ACC112 (cell line): ENCODE data around the gene CD47.

Experiments used
- H2AFZ ChIP-seq: fragments of 200-600 bp; sonication (generic); one replicate; pipeline ENCODE4 v1.6.0; 2017; ENCODE audit warnings: antibody characterized with exemption, low read length; ENCODE audit not compliant: unreplicated experiment
- H3K27ac ChIP-seq: fragments of 200-600 bp; sonication (generic); 2 replicates; pipeline ENCODE4 v1.5.1; 2014; ENCODE audit warnings: low read depth, mild to moderate bottlenecking, antibody characterized with exemption, low read length, moderate library complexity
- H3K27me3 ChIP-seq: fragments of 200-600 bp; sonication (generic); 2 replicates; pipeline ENCODE4 v1.6.1; 2014; ENCODE audit warnings: mild to moderate bottlenecking, antibody characterized with exemption, low read length, moderate library complexity, mixed read lengths; ENCODE audit not compliant: insufficient read depth
- H3K36me3 ChIP-seq: fragments of 200-600 bp; sonication (generic); 2 replicates; pipeline ENCODE4 v1.6.1; 2016; ENCODE audit warnings: mild to moderate bottlenecking, antibody characterized with exemption, low read length, moderate library complexity, mixed read lengths; ENCODE audit not compliant: insufficient read depth
- H3K4me1 ChIP-seq: fragments of 200-600 bp; sonication (generic); one replicate; pipeline ENCODE4 v1.6.1; 2016; ENCODE audit warnings: low read length, mixed read lengths; ENCODE audit not compliant: insufficient read depth, unreplicated experiment, control insufficient read depth
- H3K4me3 ChIP-seq: fragments of 200-600 bp; sonication (generic); 2 replicates; pipeline ENCODE4 v1.5.1; 2014; ENCODE audit warnings: mild to moderate bottlenecking, low read depth, low read length
- H3K79me2 ChIP-seq: fragments of 200-600 bp; sonication (generic); one replicate; pipeline ENCODE4 v1.6.0; 2016; ENCODE audit warnings: low read length; ENCODE audit not compliant: control insufficient read depth, unreplicated experiment, insufficient read depth

CD47 gene

DNA sequence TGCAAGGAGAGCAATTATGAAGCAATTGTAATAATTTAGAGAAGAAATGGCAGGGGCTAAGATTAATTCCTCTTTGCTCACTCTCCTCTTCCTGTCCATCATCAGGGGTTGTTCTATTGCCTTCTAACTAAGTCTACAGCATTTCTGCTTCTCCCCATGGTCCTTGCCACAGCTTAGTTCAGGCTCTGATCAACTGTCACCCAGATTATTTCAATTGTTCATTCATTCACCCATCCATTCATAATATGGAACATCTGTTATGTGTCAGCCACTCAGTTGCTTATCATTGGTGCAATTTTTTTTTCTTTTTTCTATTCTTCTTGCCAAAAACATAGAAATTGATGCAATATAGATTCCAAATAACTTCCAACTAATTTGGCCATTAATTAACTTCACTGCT, 93.2 kb downstream of the CD47 start:
- Histone ChIP-seq H3K4me1 (peaks cover 34% of the 10 kb centered on the region), H3K27me3 (no peaks in the 10 kb centered on the region), H3K27ac (no peak overlapping the region), H2AFZ (no peak overlapping the region), H3K79me2 (no peaks in the 10 kb centered on the region), H3K36me3 (no peaks in the 10 kb centered on the region), H3K4me3 (no peak overlapping the region)

DNA sequence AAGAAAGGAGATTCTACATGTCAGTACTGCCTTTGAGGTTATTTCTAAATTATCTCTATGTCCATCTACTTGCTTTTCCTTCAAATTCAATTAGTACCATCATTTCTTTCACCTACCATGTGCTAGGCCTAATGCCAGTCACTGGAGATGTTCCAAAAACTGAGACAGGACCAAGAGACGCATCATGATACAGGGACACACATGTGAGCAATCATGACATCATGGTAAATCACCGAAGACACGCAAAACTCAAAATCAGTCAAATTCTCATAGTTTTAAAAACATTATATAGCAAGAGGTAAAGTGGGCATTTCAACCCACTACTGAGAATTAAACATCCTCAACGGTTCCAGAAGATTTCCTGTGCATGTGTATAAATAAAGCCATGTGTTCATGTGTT, 95.0 kb downstream of the CD47 start:
- H3K36me3 ChIP-seq: no peaks in the 10 kb centered on the region
- H3K27me3 ChIP-seq: no peaks in the 10 kb centered on the region
- H3K4me1 ChIP-seq: peaks cover 34% of the 10 kb centered on the region
- H3K79me2 ChIP-seq: no peaks in the 10 kb centered on the region
- H3K27ac ChIP-seq: no peak overlapping the region
- no peak overlapping the region for H3K4me3 ChIP-seq
- H2AFZ ChIP-seq: no peak overlapping the region

DNA sequence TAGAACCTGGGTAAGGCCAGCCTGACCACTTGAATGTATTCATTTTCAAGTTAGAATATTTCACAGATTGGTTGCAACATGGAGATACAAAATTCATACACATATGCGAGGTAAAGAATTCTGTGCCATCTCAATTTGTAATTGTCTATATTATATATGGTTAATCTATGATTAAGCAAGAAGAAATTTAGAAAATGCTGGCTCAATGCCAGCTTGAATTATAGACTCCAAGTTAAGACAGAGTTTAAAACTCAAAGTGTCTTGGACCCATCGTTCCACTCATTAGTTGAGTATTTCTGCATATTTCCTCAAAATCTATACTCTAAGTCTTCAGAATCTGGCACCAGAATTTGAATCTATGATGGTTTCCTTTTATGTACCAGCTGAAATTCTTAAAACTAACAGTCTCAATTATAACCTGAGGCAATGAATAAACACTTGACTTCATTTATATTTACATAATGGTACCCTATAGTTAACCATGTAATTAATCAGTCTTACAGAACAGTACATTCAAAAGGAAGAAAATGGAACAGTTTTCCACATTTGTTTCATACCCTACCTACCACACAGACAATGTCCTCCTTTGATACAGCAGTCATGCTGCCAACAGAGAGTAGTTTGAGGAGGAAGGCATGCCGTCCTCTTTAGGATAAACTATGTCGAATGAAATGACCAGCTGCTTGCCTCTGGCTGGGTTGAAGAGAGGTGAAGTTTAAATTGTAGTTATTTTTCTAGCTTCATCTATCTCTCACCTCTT, 95.7 kb downstream of the CD47 start:
- no peak overlapping the region for H3K4me3 ChIP-seq
- H3K79me2 ChIP-seq: no peaks in the 10 kb centered on the region
- H3K27ac ChIP-seq: no peak overlapping the region
- no peaks in the 10 kb centered on the region for H3K27me3 ChIP-seq
- H3K4me1 ChIP-seq: peaks cover 34% of the 10 kb centered on the region
- H2AFZ ChIP-seq: no peak overlapping the region
- no peaks in the 10 kb centered on the region for H3K36me3 ChIP-seq

DNA sequence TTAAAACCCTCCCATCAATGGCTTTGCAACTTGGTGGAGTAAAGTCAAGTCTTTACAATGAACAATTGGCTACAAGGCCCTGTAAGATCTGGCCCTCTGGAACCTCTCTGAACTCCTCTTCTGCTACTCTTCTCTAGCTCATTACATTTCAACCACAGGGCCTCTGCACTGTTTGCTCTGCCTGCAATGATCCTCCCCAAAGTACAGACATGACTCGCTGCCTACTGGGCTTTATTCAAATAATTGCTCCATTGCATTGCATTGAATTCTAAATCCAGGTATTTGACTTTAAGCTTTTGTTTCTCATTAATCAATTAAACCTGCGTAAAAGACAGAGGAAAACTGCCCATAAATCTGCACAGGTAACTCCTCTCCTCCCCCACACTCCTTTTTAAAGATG, 96.7 kb downstream of the CD47 start:
- no peaks in the 10 kb centered on the region for H3K27me3 ChIP-seq
- H3K4me3 ChIP-seq: no peak overlapping the region
- peak overlapping the region; percentile 29; the same call in 1 of the 2 replicates for H3K27ac ChIP-seq
- no peak overlapping the region for H2AFZ ChIP-seq
- H3K4me1 ChIP-seq: peaks cover 36% of the 10 kb centered on the region
- no peaks in the 10 kb centered on the region for H3K79me2 ChIP-seq
- no peaks in the 10 kb centered on the region for H3K36me3 ChIP-seq

GRCh38 chr3:107993771-107994170, 97.1 kb downstream of the CD47 start:
- peaks cover 37% of the 10 kb centered on the region for H3K4me1 ChIP-seq
- no peaks in the 10 kb centered on the region for H3K36me3 ChIP-seq
- no peak overlapping the region; the same call in 1 of the 2 replicates for H3K4me3 ChIP-seq
- H3K79me2 ChIP-seq: no peaks in the 10 kb centered on the region
- H3K27me3 ChIP-seq: no peaks in the 10 kb centered on the region
- peak overlapping the region; percentile 29; the same call in 1 of the 2 replicates for H3K27ac ChIP-seq
- no peak overlapping the region for H2AFZ ChIP-seq
